ENCODE results near the gene KLK1.

KLK1 gene

GRCh38 chr19:50835785-50836542 lies 12.4 kb upstream of the KLK1 start:
- peak; percentile 70 for DNase-seq

DNA sequence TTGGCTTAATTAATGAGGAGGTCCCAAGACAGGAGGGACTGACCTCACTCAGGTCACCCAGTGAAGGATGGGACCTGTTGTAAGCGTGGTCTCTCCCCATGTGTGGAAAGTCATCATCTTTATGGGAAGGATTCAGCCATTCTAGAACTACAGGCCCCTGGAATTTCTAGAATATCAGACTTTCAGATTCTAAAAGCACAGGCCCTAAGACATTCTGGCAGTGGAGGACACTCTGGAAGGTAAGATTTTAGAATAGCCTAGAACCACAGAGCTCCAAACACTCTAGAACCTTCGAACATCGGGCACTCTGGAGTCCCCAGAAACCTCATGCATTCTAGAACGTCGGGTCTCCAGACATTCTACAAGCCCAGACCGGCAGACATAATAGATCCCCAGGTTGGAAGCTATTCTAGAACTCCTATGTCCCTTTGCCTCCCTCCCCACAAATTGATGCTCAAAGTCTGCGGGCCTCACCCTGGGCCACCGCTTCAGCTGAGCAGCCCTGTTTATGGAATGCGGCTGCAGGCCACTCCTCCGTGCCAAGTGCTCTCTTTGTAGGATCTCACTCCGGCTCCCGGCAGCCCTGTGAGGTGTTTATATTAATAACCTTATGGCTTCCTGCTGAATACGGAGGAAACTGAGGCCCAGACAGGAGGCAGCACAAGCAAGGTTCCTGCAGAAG lies 11.7 kb upstream of the KLK1 start:
- no peak for DNase-seq

DNA sequence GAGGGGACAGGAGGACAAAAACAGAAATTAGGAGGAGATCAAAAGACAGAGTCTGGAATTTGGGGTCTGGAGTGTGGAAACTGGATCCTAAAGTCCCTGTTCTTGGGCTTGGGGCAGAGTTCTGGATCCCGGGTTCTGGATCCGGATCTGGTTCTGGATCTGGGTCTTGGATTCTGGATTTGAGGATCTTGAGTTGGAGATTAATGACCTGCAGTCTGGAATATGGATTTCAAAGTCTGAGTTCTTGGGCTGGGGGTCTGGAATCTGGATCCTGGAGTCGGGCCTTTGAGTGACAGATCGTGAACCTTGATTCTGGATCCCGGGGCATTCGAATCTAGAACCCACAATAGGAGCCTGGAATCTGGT lies 10.2 kb upstream of the KLK1 start:
- no peak for DNase-seq

DNA sequence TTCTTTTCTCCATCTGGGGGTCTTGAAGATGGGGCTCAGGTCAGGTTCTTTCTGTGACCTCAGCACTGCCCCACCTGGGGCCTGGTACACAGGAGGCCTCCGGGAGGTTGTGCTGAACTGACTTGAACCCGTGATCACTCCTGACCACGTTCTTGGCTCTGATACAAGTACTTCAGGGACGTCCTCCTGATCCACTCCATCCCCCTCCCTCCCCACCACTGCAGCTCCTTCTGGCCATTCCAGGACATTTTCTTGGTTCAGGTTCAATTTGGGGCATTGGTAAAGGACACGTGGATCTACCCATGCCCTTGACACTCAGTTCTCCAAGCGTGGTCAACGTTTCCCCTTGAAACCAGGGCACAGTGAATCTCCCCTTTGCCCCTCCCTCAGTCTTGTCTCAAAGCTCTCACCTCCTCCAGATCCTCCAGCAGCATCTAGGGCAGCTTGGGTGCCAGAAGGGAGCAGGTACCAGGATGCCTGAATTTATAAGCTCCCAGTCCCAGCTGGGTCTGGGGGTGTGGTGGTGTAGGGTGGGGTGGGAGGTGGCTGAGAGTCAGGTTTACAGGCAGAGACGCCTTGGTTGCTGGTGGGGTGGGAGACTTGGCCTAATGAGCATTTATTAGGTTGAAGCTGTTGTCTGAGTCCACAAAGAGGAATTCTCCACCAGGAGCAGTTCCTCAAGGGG lies 9.7 kb upstream of the KLK1 start, which contains the start of gene KLK15:
Gene KLK15 (minus strand): TSS at position 458 of the 685 bp plus-strand sequence. CDS start 2,082 bp downstream, outside the sequence.
- DNase-seq = no peak

DNA sequence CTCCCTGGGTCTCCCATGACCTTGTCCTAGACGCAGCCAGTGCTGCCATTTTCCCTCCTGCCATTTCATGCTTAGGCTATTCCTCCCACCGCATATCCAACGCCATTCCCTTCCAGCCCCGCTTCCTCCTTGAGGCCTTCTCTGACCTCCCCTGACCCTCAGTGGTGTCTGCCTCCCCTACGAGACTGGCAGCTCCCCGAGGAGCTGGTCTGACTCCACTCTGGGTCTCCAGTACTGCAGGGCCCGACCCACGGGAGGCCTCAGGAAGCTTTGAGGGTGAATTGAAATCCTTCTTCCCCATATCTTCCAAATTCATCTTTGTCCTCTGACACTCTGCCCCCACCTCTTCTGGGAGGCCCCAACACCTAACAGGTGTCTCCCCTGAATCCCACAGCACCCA lies 9.1 kb upstream of the KLK1 start:
- no peak for DNase-seq

DNA sequence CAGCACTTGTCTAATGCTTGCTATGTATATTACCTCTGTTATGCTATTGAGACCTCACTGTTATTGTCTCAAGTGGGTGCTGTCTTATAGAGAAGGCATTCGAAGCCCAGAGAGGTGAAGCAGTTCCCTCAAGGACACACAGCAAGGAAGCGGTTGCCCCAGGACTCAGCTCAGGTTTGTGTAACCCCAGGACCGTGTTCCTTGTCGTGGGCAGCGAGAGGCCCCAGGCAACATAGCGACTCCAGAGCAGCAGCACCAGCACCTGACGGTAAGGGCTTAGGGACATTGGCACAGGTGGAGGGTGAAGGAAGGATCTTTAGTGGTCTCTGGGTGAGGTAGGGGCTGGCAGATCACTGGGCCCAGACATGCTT lies 7.4 kb upstream of the KLK1 start:
- no peak for DNase-seq

GRCh38 chr19:50830266-50831025 lies 6.9 kb upstream of the KLK1 start:
- no peak for DNase-seq

DNA sequence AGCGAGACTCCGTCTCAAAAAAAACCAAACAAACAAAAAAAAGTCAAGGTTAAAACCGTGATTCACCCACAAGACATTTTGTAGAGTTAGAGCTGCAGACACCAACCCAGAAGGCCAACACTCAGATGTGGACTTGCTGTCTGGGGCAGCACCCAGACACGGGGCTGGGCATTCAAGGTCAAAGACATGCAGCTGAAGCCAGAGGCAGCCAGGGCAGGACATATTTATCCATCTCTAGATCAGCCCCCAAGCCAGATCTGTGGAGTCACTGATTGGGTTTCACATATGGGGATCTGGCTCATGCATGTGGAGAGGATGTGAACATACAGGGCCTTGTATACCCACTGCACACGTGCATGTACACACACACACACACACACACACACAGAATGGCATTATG lies 6.2 kb upstream of the KLK1 start:
- DNase-seq = no peak

DNA sequence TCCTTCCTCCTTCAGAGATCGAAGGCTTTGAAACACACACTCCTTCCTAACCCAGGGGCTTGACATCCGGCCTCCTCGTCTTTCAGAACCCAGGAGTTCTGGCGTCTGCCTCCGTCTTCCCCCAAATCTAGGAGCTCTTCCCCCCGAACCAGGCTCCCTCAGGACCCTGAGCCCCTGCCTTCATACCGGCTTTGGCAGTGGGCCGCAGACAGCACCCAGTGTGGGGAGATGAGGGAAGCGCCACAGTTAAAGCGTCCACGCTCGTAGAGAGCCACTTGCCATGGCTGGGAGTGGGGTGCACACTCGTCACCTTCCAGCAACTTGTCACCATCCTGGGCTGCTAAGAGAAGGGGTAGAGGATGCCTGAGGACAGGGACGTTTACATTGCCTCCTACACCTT lies 3.9 kb upstream of the KLK1 start:
- DNase-seq = no peak

GRCh38 chr19:50826492-50827240 lies 3.1 kb upstream of the KLK1 start:
- DNase-seq = no peak

- DNase-seq = no peak
These were observed 852 bp downstream of the KLK1 start for GRCh38 chr19:50822661-50823208.

DNA sequence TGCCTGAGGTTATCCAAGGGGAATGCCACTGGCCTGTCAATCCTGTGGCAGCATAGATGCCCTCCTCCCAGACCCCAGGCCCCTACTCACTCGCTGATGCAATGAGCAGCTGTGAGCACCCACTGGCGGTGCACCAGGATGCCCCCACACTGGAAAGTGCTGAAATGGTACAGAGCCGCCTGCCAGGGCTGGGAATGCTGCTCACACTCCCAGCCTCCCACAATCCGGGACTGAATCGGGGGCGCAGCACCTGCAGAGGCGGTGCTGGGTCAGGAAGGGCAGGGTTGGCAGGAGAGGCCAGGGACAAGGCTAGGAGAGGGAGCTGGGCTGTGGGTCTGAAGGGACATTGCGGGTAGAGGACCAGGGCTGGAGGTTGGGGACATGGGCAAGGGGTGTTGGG lies 2.0 kb downstream of the KLK1 start:
- DNase-seq = no peak

DNA sequence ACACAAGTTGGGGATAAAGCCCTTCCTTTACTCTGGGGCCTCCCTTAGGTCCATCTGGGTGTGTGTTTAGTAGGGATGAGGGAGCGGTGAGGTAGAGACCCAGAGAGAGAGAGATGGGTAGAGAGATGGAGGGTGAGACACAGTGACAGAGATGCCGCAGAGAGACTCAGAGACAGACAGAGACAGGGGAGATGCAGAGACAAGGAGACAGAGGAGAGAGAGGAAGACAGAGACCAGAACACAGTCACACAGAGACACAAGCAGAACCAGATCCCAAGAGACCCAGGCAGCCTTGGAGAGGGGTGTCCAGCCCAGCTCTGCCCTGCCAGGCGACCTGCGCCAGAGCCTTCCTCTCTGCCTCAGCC lies 2.4 kb downstream of the KLK1 start:
- DNase-seq = no peak

GRCh38 chr19:50820549-50821247 lies 2.9 kb downstream of the KLK1 start:
- DNase-seq = peak; percentile 10

- no peak for DNase-seq
These were observed 3.5 kb downstream of the KLK1 start for GRCh38 chr19:50820086-50820485.

DNA sequence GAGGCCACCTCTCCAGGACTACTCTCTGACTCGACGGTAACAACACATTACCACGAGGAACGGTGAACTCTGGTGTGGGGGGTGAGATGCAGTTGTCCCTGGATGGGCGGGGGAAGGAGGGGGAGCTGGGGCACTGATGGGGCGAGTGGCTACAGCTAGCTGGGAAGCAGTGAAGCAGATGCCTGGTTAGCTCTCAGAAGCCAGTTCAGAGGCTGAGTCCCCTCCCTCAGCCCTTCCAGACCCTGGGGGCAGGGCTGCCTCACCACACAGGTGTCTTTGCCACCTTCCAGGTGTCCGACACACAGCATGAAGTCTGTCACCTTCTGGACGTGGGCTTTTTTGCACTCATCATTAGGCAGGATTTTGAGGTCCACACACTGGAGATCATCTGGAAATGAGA lies 4.0 kb downstream of the KLK1 start:
- no peak for DNase-seq

GRCh38 chr19:50818859-50819472 lies 4.6 kb downstream of the KLK1 start:
- no peak for DNase-seq

GRCh38 chr19:50817941-50818858 lies 5.4 kb downstream of the KLK1 start:
- DNase-seq = peak; percentile 50

DNA sequence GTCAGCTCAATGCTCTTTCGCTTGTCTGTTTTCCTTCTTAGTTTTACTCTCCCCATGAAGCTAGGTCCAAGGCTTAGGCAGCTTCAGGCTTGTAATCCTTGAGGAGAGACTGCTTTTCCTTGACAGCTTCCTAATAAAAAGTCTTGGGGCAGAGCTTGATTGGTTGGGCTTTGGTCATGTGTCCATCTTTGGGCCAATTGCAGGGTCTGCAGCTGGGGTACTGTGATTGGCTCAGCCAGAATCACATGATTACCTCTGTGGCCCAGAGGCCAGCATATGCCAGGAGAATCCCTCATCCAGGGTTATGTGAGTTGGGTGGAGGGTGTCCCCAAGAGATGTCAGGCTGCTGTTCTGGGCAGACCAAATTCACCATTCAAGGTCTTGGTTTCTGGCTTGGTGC lies 8.1 kb downstream of the KLK1 start:
- no peak for DNase-seq

DNA sequence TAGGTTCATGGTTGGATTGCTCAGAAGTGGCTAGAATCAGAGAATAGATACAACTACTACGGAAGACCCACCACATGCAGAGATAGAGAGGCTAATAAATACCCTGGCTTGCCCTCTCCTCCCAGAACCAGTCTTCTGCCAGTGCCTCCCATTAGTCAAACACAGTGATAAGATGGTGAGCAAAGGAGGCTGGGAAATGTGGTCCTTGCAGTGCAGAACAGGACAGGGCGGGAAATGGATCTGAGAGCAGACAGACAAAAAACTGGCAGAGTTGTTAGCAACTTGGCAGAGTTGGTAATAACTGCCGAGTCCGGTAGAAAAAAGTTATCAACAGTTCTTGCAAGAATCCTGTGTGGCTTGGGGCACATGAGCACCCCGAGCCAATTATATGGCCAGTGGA lies 8.7 kb downstream of the KLK1 start:
- DNase-seq = no peak

Measured in suppressor macrophage treated with lipopolysaccharide for 4 hours (primary cell).